ENCODE measurements around the gene TRIM29. TPM values are rescaled to one million over a fixed set of nuclear protein-coding genes. Genes with fewer than 3 reads are reported as not detected.
A peak's percentile ranks its signal among the peaks of the same experiment; 100 is the strongest.

TRIM29 gene
- total RNA-seq, 6 experiments from 2014 or later, result 1.1 to 2.1 (median 1.3) TPM; not detected in 2

GRCh38 chr11:120125509-120125908 lies 12.4 kb downstream of the TRIM29 start:
- TF ChIP-seq CTCF (IDR thresholded peaks at IDR 0.05), result no peak
- TF ChIP-seq POLR2A (IDR thresholded peaks at IDR 0.05), result no peak
- no peak for ATAC-seq
- H3K9me3 ChIP-seq, result no peaks in the 10 kb centered on the region
- no peak overlapping the region for H3K4me3 ChIP-seq
- intact Hi-C loops (cut with DNase I), result no loop called here
- H3K27me3 ChIP-seq, result no peaks in the 10 kb centered on the region
- no peaks in the 10 kb centered on the region for H3K36me3 ChIP-seq
- H3K4me1 ChIP-seq, result no peaks in the 10 kb centered on the region
- 74% methylated on average over 6 of the region's 8 CpGs for WGBS (ENCODE audit: insufficient coverage, low coverage, low lambda C conversion rate, missing lambda C conversion rate)
- DNase-seq, result no peak
- H3K27ac ChIP-seq, result no peak overlapping the region

GRCh38 chr11:120125024-120125423 lies 12.9 kb downstream of the TRIM29 start:
- ATAC-seq (peak in 1 of 4 donors; percentile 47), DNase-seq (no peak)
- Histone ChIP-seq H3K4me3 (no peak overlapping the region), H3K9me3 (no peaks in the 10 kb centered on the region), H3K4me1 (no peaks in the 10 kb centered on the region), H3K27ac (no peak overlapping the region), H3K36me3 (no peaks in the 10 kb centered on the region), H3K27me3 (no peaks in the 10 kb centered on the region)
- intact Hi-C loops (cut with DNase I), result no loop called here
- no peak for TF ChIP-seq POLR2A (IDR thresholded peaks at IDR 0.05)
- no peak for TF ChIP-seq CTCF (IDR thresholded peaks at IDR 0.05)
- WGBS (ENCODE audit: insufficient coverage, low coverage, low lambda C conversion rate, missing lambda C conversion rate), result 80% methylated on average over 3 of the region's 5 CpGs

GRCh38 chr11:120124355-120124754 lies 13.6 kb downstream of the TRIM29 start:
- no peak overlapping the region for H3K4me3 ChIP-seq
- 69% methylated on average over 7 of the region's 14 CpGs for WGBS (ENCODE audit: insufficient coverage, low coverage, low lambda C conversion rate, missing lambda C conversion rate)
- no peaks in the 10 kb centered on the region for H3K9me3 ChIP-seq
- H3K27ac ChIP-seq, result no peak overlapping the region
- no peak for TF ChIP-seq POLR2A (IDR thresholded peaks at IDR 0.05)
- TF ChIP-seq CTCF (IDR thresholded peaks at IDR 0.05), result no peak
- intact Hi-C loops (cut with DNase I), result no loop called here
- DNase-seq (no peak), ATAC-seq (no peak)
- no peaks in the 10 kb centered on the region for H3K4me1 ChIP-seq
- H3K27me3 ChIP-seq, result no peaks in the 10 kb centered on the region
- H3K36me3 ChIP-seq, result no peaks in the 10 kb centered on the region

GRCh38 chr11:120123946-120124345 lies 14.0 kb downstream of the TRIM29 start:
- H3K36me3 ChIP-seq, result no peaks in the 10 kb centered on the region
- H3K4me1 ChIP-seq, result no peaks in the 10 kb centered on the region
- H3K27me3 ChIP-seq, result no peaks in the 10 kb centered on the region
- no peak overlapping the region for H3K27ac ChIP-seq
- 60% methylated on average over 3 of the region's 13 CpGs for WGBS (ENCODE audit: insufficient coverage, low coverage, low lambda C conversion rate, missing lambda C conversion rate)
- H3K4me3 ChIP-seq, result no peak overlapping the region
- no peaks in the 10 kb centered on the region for H3K9me3 ChIP-seq
- DNase-seq (no peak), ATAC-seq (no peak)
- TF ChIP-seq CTCF (IDR thresholded peaks at IDR 0.05), result no peak
- TF ChIP-seq POLR2A (IDR thresholded peaks at IDR 0.05), result no peak
- intact Hi-C loops (cut with DNase I), result no loop called here
